HG02798 (cell line): ENCODE results near the gene MID1.
"Not testable (repeated sequence)": the region's sequence is repeated elsewhere in the genome, so short reads cannot be mapped to it uniquely, and the experiment has no call there.

Source experiments
- ATAC-seq: cut with Tn5 transposase; IDR thresholded peaks from one replicate; pipeline ENCODE4 v1.9.1; 2021; ENCODE audit warnings: mild to moderate bottlenecking; ENCODE audit not compliant: unreplicated experiment, poor library complexity

The MID1 gene

GRCh38 chrX:10617999-10618351, 2.4 kb downstream of the MID1 start:
- ATAC-seq, result no peak

GRCh38 chrX:10617186-10617998, 3.0 kb downstream of the MID1 start:
- no peak for ATAC-seq

- peak; percentile 57 for ATAC-seq
These were observed 4.2 kb downstream of the MID1 start for GRCh38 chrX:10615931-10616774.

- no peak for ATAC-seq
These were observed 8.2 kb downstream of the MID1 start for GRCh38 chrX:10612215-10612614.

- ATAC-seq, result no peak
These were observed 8.8 kb downstream of the MID1 start for GRCh38 chrX:10611441-10612090.

GRCh38 chrX:10608099-10608498, 12.3 kb downstream of the MID1 start:
- no peak for ATAC-seq

GRCh38 chrX:10607233-10607632, 13.2 kb downstream of the MID1 start:
- no peak for ATAC-seq

- no peak for ATAC-seq
These were observed 16.8 kb downstream of the MID1 start for GRCh38 chrX:10603612-10604011.

- ATAC-seq, result no peak
These were observed 17.7 kb downstream of the MID1 start for GRCh38 chrX:10602646-10603045.

- no peak for ATAC-seq
These were observed 19.9 kb downstream of the MID1 start for GRCh38 chrX:10600479-10600878.

- ATAC-seq, result no peak
These were observed 21.8 kb downstream of the MID1 start for GRCh38 chrX:10598540-10598939.

- ATAC-seq, result no peak
These were observed 22.5 kb downstream of the MID1 start for GRCh38 chrX:10597871-10598270.

- ATAC-seq, result no peak
These were observed 28.7 kb downstream of the MID1 start for GRCh38 chrX:10591363-10592335.

GRCh38 chrX:10589787-10590186, 30.6 kb downstream of the MID1 start:
- ATAC-seq, result not testable (repeated sequence)

- no peak for ATAC-seq
These were observed 31.3 kb downstream of the MID1 start for GRCh38 chrX:10589098-10589497.

- ATAC-seq, result not testable (repeated sequence)
These were observed 35.5 kb downstream of the MID1 start for GRCh38 chrX:10584882-10585281.

GRCh38 chrX:10582945-10583344, 37.4 kb downstream of the MID1 start:
- no peak for ATAC-seq

- no peak for ATAC-seq
These were observed 38.1 kb downstream of the MID1 start for GRCh38 chrX:10582215-10582733.

- ATAC-seq, result no peak
These were observed 41.0 kb downstream of the MID1 start for GRCh38 chrX:10579112-10580011.
